GM19328 (cell line): Measurements from ENCODE around the gene ATM.

Experiments
- ATAC-seq: cut with Tn5 transposase; IDR thresholded peaks from one replicate; pipeline ENCODE4 v1.9.1; 2021; ENCODE audit warnings: mild to moderate bottlenecking, moderate library complexity; ENCODE audit not compliant: unreplicated experiment

The ATM gene

GRCh38 chr11:108218912-108219783, 3.7 kb upstream of the ATM start:
- no peak for ATAC-seq

DNA sequence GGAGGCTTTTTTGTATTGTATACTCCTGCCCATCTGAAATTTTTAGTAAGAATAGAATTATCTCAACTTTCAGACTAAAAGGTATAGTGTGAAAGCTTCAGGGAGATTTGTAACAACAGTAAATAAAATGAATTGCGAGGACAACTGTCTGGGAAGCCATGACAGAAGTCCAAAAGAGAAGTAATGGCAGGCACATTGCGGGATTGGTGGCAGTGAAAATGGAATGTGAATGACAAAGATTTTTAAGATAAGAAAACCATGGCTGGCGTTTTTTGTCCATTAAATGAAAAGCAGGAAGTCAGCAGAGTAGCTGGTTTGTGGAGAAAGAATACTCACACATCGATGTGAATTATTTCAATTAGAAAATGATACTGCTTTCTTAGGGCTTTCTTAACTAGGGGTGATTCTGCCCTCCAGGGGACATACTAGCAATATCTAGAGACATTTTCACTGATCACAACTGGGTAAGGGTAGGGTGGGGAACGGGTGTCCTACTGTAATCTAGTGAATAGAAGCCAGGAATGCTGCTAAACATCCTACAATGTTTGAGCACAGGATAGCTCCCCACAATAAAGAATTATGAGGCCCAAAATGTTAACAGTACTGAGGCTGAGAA, 2.0 kb upstream of the ATM start:
- no peak for ATAC-seq

DNA sequence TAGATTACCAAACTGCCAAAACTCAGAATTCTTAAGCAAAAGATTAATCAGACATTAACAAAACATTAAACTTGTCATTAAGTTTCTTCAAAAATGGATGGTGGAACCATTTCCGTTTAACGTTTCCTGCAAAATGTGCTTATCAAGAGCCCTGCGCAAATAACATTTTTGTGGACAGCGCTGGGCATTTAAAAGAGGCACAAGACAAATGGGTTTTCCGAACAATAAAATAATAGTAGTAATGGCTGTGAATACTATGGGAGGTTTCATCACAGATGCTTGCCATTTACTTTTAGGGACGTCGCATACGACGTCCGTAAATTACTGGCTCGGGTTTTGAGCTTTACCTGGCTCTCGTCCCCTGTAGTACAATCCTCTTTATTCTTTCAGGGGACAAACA, 1.5 kb upstream of the ATM start:
- ATAC-seq, result no peak

GRCh38 chr11:108221911-108222573, 825 bp upstream of the ATM start:
- ATAC-seq, result no peak

- ATAC-seq, result peak; percentile 16
Measured at GRCh38 chr11:108223348-108224149, 682 bp downstream of the ATM start.

GRCh38 chr11:108224366-108224765, 1.5 kb downstream of the ATM start:
- ATAC-seq, result no peak

- ATAC-seq, result no peak
Measured at GRCh38 chr11:108224911-108225786, 2.3 kb downstream of the ATM start.

- no peak for ATAC-seq
Measured at GRCh38 chr11:108226036-108226435, 3.2 kb downstream of the ATM start.

GRCh38 chr11:108228251-108228650, 5.4 kb downstream of the ATM start:
- no peak for ATAC-seq

DNA sequence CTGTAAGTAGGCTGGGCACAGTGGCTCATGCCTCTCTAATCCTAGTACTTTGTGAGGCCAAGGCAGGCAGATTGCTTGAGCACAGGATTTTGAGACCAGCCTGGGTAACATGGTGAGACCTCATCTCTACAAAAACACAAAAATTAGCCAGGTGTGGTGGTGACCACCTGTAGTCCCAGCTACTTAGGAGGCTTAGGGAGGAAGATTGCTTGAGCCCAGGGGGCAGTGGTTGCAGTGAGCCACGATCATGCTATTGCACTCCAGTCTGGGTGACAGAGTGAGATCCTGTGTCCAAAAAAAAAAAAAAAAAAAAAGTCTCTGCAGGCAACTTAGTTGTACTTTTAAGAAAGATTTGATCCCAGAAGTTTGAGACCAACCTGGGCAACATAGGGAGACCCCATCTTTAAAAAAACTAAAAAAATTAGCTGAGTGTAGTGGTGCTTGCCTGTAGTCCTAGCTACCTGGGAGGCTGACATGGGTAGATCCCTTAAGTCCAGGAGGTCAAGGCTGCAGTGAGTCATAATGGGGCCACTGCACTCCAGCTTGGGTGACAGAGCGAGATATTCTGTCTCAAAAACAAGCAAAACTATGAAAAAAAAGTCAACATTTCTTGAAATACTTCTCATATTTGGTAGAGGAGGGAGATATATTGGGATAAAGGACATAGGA, 10.5 kb downstream of the ATM start:
- ATAC-seq, result no peak

- no peak for ATAC-seq
Measured at GRCh38 chr11:108235192-108235591, 12.3 kb downstream of the ATM start.

DNA sequence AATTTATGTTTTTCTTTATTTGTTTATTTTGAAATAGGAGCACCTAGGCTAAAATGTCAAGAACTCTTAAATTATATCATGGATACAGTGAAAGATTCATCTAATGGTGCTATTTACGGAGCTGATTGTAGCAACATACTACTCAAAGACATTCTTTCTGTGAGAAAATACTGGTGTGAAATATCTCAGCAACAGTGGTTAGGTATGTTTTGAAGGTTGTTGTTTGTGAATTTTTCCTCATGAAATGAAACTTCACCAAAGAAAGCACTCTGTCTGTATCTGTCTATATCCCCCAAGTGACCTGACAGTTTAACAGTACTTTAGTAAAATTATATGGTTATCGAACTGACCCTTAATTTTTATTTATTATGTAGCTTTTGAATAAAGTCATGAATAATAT, 12.8 kb downstream of the ATM start:
- no peak for ATAC-seq

DNA sequence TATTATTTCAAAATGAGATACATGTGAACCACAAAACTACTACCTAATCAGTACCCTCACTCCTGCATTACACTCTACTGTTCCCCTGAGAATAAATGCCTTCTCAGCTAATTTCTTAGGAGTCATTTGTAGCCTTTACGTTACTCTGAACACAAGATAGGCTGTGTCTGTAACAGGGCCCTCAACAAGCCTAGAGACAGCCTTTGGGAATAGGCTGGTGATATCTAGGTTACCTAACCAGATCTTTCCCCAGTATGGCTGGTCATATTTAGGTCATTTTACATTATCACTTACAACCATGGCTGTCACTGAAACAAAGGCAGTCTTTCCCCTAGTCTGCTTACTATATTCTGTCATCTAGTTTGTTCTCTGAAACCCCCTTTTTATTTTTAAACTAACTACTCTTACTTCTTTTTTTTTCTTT, 14.2 kb downstream of the ATM start:
- no peak for ATAC-seq

- no peak for ATAC-seq
Measured at GRCh38 chr11:108239076-108239475, 16.2 kb downstream of the ATM start.

- ATAC-seq, result no peak
Measured at GRCh38 chr11:108241330-108242037, 18.6 kb downstream of the ATM start.

- ATAC-seq, result no peak
Measured at GRCh38 chr11:108242422-108242821, 19.6 kb downstream of the ATM start.

GRCh38 chr11:108246308-108246707, 23.4 kb downstream of the ATM start:
- no peak for ATAC-seq

- ATAC-seq, result no peak
Measured at GRCh38 chr11:108246885-108247284, 24.0 kb downstream of the ATM start.

GRCh38 chr11:108253176-108253575, 30.3 kb downstream of the ATM start:
- no peak for ATAC-seq
